Measurements from ENCODE around the gene STXBP3.

Gene STXBP3

DNA sequence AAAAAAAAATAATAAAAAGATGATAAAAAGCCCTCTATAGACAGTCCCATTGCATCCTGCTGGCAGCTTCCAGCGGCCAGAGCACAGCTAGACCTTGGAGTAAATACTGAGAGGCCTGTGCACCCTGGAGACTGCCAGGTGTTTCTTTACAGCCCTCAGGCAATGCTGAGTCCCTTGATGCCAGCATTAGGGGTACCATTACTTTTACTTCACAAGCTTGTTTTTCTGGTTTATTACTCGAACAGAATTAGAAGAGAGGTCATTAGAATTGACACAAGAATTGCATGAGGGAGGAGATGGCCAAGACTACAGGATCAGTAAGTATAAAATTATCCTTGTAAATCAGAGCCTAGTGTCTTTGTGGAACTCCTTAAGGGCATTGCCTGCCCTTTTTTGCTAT lies 66.9 kb downstream of the STXBP3 start:
- no peak overlapping the region for H3K27ac ChIP-seq (ENCODE audit: low read length)
- H3K9ac ChIP-seq (ENCODE audit: low read length), result no peak overlapping the region
- no peak overlapping the region for H3K4me3 ChIP-seq (ENCODE audit: low read length)
- no peaks in the 10 kb centered on the region for H3K4me1 ChIP-seq (ENCODE audit: low read length)
- H3K79me2 ChIP-seq (ENCODE audit: low read length), result no peaks in the 10 kb centered on the region
- H2AFZ ChIP-seq (ENCODE audit: low read length), result no peak overlapping the region
- no peaks in the 10 kb centered on the region for H3K27me3 ChIP-seq (replicated peaks; ENCODE audit: insufficient read depth, low read length)
- no peaks in the 10 kb centered on the region for H4K20me1 ChIP-seq (ENCODE audit: insufficient read depth, low read length)
- H3K9me3 ChIP-seq (replicated peaks; ENCODE audit: insufficient read depth, low read length), result no peaks in the 10 kb centered on the region
- no peak for TF ChIP-seq EZH2phosphoT487 (IDR thresholded peaks at IDR 0.05; ENCODE audit: low read length)
- TF ChIP-seq EZH2 (optimal IDR thresholded peaks at IDR 0.05; ENCODE audit: low read depth, low read length), result no peak
- TF ChIP-seq, protein P1, sequence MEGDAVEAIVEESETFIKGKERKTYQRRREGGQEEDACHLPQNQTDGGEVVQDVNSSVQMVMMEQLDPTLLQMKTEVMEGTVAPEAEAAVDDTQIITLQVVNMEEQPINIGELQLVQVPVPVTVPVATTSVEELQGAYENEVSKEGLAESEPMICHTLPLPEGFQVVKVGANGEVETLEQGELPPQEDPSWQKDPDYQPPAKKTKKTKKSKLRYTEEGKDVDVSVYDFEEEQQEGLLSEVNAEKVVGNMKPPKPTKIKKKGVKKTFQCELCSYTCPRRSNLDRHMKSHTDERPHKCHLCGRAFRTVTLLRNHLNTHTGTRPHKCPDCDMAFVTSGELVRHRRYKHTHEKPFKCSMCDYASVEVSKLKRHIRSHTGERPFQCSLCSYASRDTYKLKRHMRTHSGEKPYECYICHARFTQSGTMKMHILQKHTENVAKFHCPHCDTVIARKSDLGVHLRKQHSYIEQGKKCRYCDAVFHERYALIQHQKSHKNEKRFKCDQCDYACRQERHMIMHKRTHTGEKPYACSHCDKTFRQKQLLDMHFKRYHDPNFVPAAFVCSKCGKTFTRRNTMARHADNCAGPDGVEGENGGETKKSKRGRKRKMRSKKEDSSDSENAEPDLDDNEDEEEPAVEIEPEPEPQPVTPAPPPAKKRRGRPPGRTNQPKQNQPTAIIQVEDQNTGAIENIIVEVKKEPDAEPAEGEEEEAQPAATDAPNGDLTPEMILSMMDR (IDR thresholded peaks at IDR 0.05; ENCODE audit: low read length), result no peak
- H3F3A ChIP-seq (ENCODE audit: insufficient read depth, low read length), result no peaks in the 10 kb centered on the region
- no peaks in the 10 kb centered on the region for H3K9me2 ChIP-seq (replicated peaks; ENCODE audit: insufficient read depth, low read length)
- H3K36me3 ChIP-seq (replicated peaks; ENCODE audit: insufficient read depth, low read length), result no peaks in the 10 kb centered on the region
- DNase-seq, result no peak
- no peak overlapping the region for H3K4me2 ChIP-seq (ENCODE audit: low read depth, low read length)

DNA sequence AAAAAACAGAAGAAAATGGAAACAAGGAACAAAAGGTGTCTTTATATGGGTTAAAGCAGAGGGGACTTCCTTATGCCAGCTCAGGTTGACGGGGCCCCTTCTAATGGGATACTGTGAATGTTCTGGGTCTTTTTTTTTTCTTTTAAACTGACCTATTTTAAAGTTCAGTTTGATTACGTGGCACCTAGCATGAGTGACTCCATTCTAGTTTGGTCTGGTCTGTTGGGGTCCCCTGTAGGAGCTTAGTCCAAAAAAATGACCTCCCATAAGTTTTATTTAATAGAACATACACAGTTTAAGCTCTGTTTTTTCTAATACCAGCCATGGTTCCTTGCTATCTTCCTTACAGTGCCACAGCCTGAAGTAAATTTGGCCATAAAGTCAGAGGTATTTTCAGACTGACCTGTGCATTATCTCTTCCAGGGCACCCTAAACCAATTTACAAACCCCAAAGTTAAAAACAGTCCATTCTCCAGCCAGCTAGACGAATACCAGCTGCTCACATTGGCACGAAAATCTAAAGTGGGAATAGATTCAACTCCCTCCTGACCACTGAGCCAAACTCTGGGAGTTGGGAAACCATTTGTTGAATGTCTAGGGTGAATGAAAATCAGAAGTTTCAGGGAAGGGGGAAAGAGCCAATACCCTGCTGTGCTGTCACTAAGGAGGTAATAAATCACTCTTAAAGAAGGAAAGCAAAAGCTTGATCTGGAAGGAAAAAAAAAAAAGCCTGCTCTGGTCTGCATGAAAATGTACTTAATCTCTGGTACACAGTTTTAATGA lies 68.1 kb downstream of the STXBP3 start:
- TF ChIP-seq EZH2phosphoT487 (IDR thresholded peaks at IDR 0.05; ENCODE audit: low read length) (no peak), EZH2 (optimal IDR thresholded peaks at IDR 0.05; ENCODE audit: low read depth, low read length) (no peak)
- TF ChIP-seq, protein P1 (IDR thresholded peaks at IDR 0.05; ENCODE audit: low read length), result no peak
- H3K36me3 ChIP-seq (replicated peaks; ENCODE audit: insufficient read depth, low read length), result no peaks in the 10 kb centered on the region
- no peaks in the 10 kb centered on the region for H3K27me3 ChIP-seq (replicated peaks; ENCODE audit: insufficient read depth, low read length)
- no peaks in the 10 kb centered on the region for H4K20me1 ChIP-seq (ENCODE audit: insufficient read depth, low read length)
- H3F3A ChIP-seq (ENCODE audit: insufficient read depth, low read length), result no peaks in the 10 kb centered on the region
- no peak overlapping the region for H3K4me3 ChIP-seq (ENCODE audit: low read length)
- H3K4me1 ChIP-seq (ENCODE audit: low read length), result no peaks in the 10 kb centered on the region
- no peak overlapping the region for H3K4me2 ChIP-seq (ENCODE audit: low read depth, low read length)
- H3K9me2 ChIP-seq (replicated peaks; ENCODE audit: insufficient read depth, low read length), result no peaks in the 10 kb centered on the region
- DNase-seq, result no peak
- no peak overlapping the region for H2AFZ ChIP-seq (ENCODE audit: low read length)
- H3K9ac ChIP-seq (ENCODE audit: low read length), result no peak overlapping the region
- no peaks in the 10 kb centered on the region for H3K79me2 ChIP-seq (ENCODE audit: low read length)
- no peak overlapping the region for H3K27ac ChIP-seq (ENCODE audit: low read length)
- H3K9me3 ChIP-seq (replicated peaks; ENCODE audit: insufficient read depth, low read length), result no peaks in the 10 kb centered on the region

DNA sequence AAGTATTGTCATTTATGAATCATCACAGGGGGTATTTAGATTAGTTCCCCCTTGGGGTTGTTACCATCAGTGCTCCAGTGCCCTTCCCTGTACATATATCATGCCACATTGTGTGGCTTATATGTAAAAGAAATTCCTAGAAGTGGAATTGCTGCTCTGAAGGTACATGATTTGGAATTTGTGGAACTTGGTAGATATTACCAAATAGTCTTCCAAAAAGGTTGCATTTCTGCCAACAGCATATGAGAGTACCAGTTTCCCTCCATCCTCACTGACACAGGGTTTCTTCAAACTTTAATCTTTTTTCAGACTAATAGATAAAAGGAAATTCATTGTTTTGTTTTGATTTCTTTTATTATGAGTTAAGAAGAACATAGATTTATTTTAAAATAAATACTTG lies 69.1 kb downstream of the STXBP3 start:
- no peaks in the 10 kb centered on the region for H3K36me3 ChIP-seq (replicated peaks; ENCODE audit: insufficient read depth, low read length)
- H3K27me3 ChIP-seq (replicated peaks; ENCODE audit: insufficient read depth, low read length), result no peaks in the 10 kb centered on the region
- TF ChIP-seq, protein P1 (IDR thresholded peaks at IDR 0.05; ENCODE audit: low read length), result no peak
- TF ChIP-seq EZH2phosphoT487 (IDR thresholded peaks at IDR 0.05; ENCODE audit: low read length), result no peak
- no peak for TF ChIP-seq EZH2 (optimal IDR thresholded peaks at IDR 0.05; ENCODE audit: low read depth, low read length)
- no peaks in the 10 kb centered on the region for H3K4me1 ChIP-seq (ENCODE audit: low read length)
- no peaks in the 10 kb centered on the region for H3K9me3 ChIP-seq (replicated peaks; ENCODE audit: insufficient read depth, low read length)
- no peaks in the 10 kb centered on the region for H3K9me2 ChIP-seq (replicated peaks; ENCODE audit: insufficient read depth, low read length)
- DNase-seq, result no peak
- no peak overlapping the region for H2AFZ ChIP-seq (ENCODE audit: low read length)
- no peaks in the 10 kb centered on the region for H3K79me2 ChIP-seq (ENCODE audit: low read length)
- no peaks in the 10 kb centered on the region for H3F3A ChIP-seq (ENCODE audit: insufficient read depth, low read length)
- H3K4me3 ChIP-seq (ENCODE audit: low read length), result no peak overlapping the region
- no peak overlapping the region for H3K4me2 ChIP-seq (ENCODE audit: low read depth, low read length)
- no peak overlapping the region for H3K27ac ChIP-seq (ENCODE audit: low read length)
- H4K20me1 ChIP-seq (ENCODE audit: insufficient read depth, low read length), result no peaks in the 10 kb centered on the region
- no peak overlapping the region for H3K9ac ChIP-seq (ENCODE audit: low read length)
